ENCODE results near the gene ATP1A2.

GRCh38 chr1:160099716-160100375 is 15.7 kb upstream of the ATP1A2 start:
- TF ChIP-seq CTCF (IDR thresholded peaks at IDR 0.05) (no peak), EZH2 (IDR thresholded peaks at IDR 0.05; ENCODE audit: borderline replicate concordance, insufficient read depth, low read depth, low read length, poor library complexity, severe bottlenecking) (no peak)
